Liver (tissue), 9 donors: ENCODE measurements around the gene CRTC2. TPM values are rescaled to one million over a fixed set of nuclear protein-coding genes. Genes with fewer than 3 reads are reported as not detected.

Experiments
- DNase-seq: peaks from one replicate; pipeline ENCODE4 v3.0.0-alpha.2; 2017; ENCODE audit warnings: low spot score
- H3K27ac ChIP-seq, 2 donors: one replicate each; pipeline ENCODE4 v1.7.0; 2013; ENCODE audit warnings: inconsistent platforms in 2 of 2, low read length in 2 of 2, control low read depth in 1 of 2, low read depth in 1 of 2, mild to moderate bottlenecking in 1 of 2
- H3K27me3 ChIP-seq, 4 donors: one replicate each; pipeline versions ENCODE4 v1.6.1 to v1.7.0; 2013; ENCODE audit warnings: low read length in 3 of 4, inconsistent platforms in 1 of 4, mild to moderate bottlenecking in 1 of 4, moderate library complexity in 1 of 4; ENCODE audit not compliant: control insufficient read depth in 4 of 4, insufficient read depth in 4 of 4
- H3K36me3 ChIP-seq, 4 donors: one replicate each; pipeline versions ENCODE4 v1.6.1 to v1.7.0; 2013; ENCODE audit warnings: low read length in 3 of 4, mild to moderate bottlenecking in 3 of 4, low read depth in 1 of 4, moderate library complexity in 1 of 4; ENCODE audit not compliant: control insufficient read depth in 4 of 4, insufficient read depth in 3 of 4
- H3K4me1 ChIP-seq, 4 donors: one replicate each; pipeline versions ENCODE4 v1.6.1 to v1.7.0; 2013; ENCODE audit warnings: low read length in 3 of 4, mild to moderate bottlenecking in 3 of 4, moderate library complexity in 1 of 4; ENCODE audit not compliant: control insufficient read depth in 4 of 4, insufficient read depth in 4 of 4
- H3K4me3 ChIP-seq, 3 donors: one replicate each; pipeline versions ENCODE4 v1.6.1 to v1.7.0; 2013; ENCODE audit warnings: low read length in 3 of 3, control low read depth in 1 of 3, low read depth in 1 of 3, mild to moderate bottlenecking in 1 of 3
- H3K9ac ChIP-seq, 2 donors: one replicate each; pipeline ENCODE4 v1.7.0; 2013; ENCODE audit warnings: low read length in 2 of 2, mild to moderate bottlenecking in 2 of 2, moderate library complexity in 2 of 2, control low read depth in 1 of 2, low read depth in 1 of 2
- H3K9me3 ChIP-seq, 4 donors: one replicate each; pipeline versions ENCODE4 v1.6.1 to v1.7.0; 2013; ENCODE audit warnings: low read length in 3 of 4; ENCODE audit not compliant: control insufficient read depth in 4 of 4
- ATF3 ChIP-seq: IDR thresholded peaks from 2 replicates; pipeline ENCODE4 v1.6.1; 2016; ENCODE audit warnings: antibody characterized with exemption
- CTCF ChIP-seq: fragments of 150-350 bp; IDR thresholded peaks from 2 replicates; pipeline ENCODE4 v1.5.1; 2017; ENCODE audit warnings: improper control_type of control experiment, low read depth, low read length; ENCODE audit not compliant: missing input control
- EGR1 ChIP-seq, 2 donors: IDR thresholded peaks; 2 replicates each; pipeline ENCODE4 v1.6.1; 2016 to 2018; ENCODE audit warnings: antibody characterized with exemption in 2 of 2, low read depth in 2 of 2
- FOXA1 ChIP-seq: IDR thresholded peaks from 2 replicates; pipeline ENCODE4 v1.6.1; 2016; ENCODE audit warnings: antibody characterized with exemption
- FOXA2 ChIP-seq: IDR thresholded peaks from 2 replicates; pipeline ENCODE4 v1.6.1; 2016; ENCODE audit warnings: antibody characterized with exemption
- GABPA ChIP-seq, 2 donors: IDR thresholded peaks in 1 of 2; conservative IDR thresholded peaks in 1 of 2; 2 replicates each; pipeline ENCODE4 v1.6.1; 2016; ENCODE audit warnings: antibody characterized with exemption in 2 of 2, mild to moderate bottlenecking in 1 of 2, moderate library complexity in 1 of 2
- HNF4A ChIP-seq, 2 donors: conservative IDR thresholded peaks; 2 replicates each; pipeline ENCODE4 v1.6.1; 2016; ENCODE audit warnings: antibody characterized with exemption in 2 of 2, mild to moderate bottlenecking in 2 of 2
- HNF4G ChIP-seq: IDR thresholded peaks from 2 replicates; pipeline ENCODE4 v1.6.1; 2016; ENCODE audit warnings: antibody characterized with exemption
- JUND ChIP-seq, 2 donors: IDR thresholded peaks; 2 replicates each; pipeline ENCODE4 v1.6.1; 2016; ENCODE audit warnings: antibody characterized with exemption in 2 of 2
- MAX ChIP-seq: IDR thresholded peaks from 2 replicates; pipeline ENCODE4 v1.6.1; 2016; ENCODE audit warnings: antibody characterized with exemption
- NR2F2 ChIP-seq: IDR thresholded peaks from 2 replicates; pipeline ENCODE4 v1.6.1; 2016; ENCODE audit warnings: antibody characterized with exemption
- RAD21 ChIP-seq, 2 donors: IDR thresholded peaks; 2 replicates each; pipeline ENCODE4 v1.6.1; 2016; ENCODE audit warnings: antibody characterized with exemption in 2 of 2, mild to moderate bottlenecking in 2 of 2
- REST ChIP-seq: IDR thresholded peaks from 2 replicates; pipeline ENCODE4 v1.6.1; 2016; ENCODE audit warnings: antibody characterized with exemption, mild to moderate bottlenecking
- RXRA ChIP-seq, 2 donors: IDR thresholded peaks; 2 replicates each; pipeline ENCODE4 v1.6.1; 2017 to 2018; ENCODE audit warnings: antibody characterized with exemption in 2 of 2, mild to moderate bottlenecking in 1 of 2
- SP1 ChIP-seq: IDR thresholded peaks from 2 replicates; pipeline ENCODE4 v1.6.1; 2018; ENCODE audit warnings: antibody characterized with exemption, mild to moderate bottlenecking
- TAF1 ChIP-seq: conservative IDR thresholded peaks from 2 replicates; pipeline ENCODE4 v1.6.1; 2016; ENCODE audit warnings: antibody characterized with exemption, mild to moderate bottlenecking
- YY1 ChIP-seq: IDR thresholded peaks from 2 replicates; pipeline ENCODE4 v1.6.1; 2016; ENCODE audit warnings: antibody characterized with exemption, mild to moderate bottlenecking
- ZBTB33 ChIP-seq: IDR thresholded peaks from 2 replicates; pipeline ENCODE4 v1.6.1; 2016; ENCODE audit warnings: antibody characterized with exemption
- WGBS: extraction: QIAGEN DNeasy Blood & Tissue Kit; methylation state at CpG from one replicate; pipeline ENCODE4 v1.1.7; 2013; 5-methylcytosine and 5-hydroxymethylcytosine counted together
- polyA plus RNA-seq, 2 donors: library from polyadenylated mRNA; stranded (reverse) in 1 of 2; unstranded in 1 of 2; fragments of 200-250 nt in 1 of 2; fragments of >200 nt in 1 of 2; fragmentation: Nextera tagmentation in 1 of 2; extraction: Ambion mirVana in 1 of 2; gene quantifications; one replicate each; pipeline versions ENCODE4 v1.2.1 to v1.2.3, GENCODE V29; 2013 to 2015
- total RNA-seq, 2 donors: library from RNA; depleted of rRNA; stranded (reverse); fragments of >200 nt; gene quantifications; one replicate each; pipeline ENCODE4 v1.2.3, GENCODE V29; 2014
- donor health status: healthy.
- donor health status: healthy.
- donor health status: healthy.
- donor health status: healthy.
- donor health status: healthy.

The CRTC2 gene
- total RNA-seq (1 to 10 TPM; 4.9 to 5.5 TPM), polyA plus RNA-seq (10 to 100 TPM; 11.0 to 14.9 TPM)

- no peaks in the 10 kb centered on the region for H3K27me3 ChIP-seq
- peak within 1 kb of the TSS; percentile 91 to 94 for H3K27ac ChIP-seq
- H3K4me3 ChIP-seq: peak within 1 kb of the TSS; percentile 68 to 99 (median 89)
- H3K9me3 ChIP-seq: no peaks in the 10 kb centered on the region
- peak; percentile 98 for DNase-seq
- peaks cover 12 to 67% (median 54%) of the 10 kb centered on the region in 4 donors for H3K4me1 ChIP-seq
- peak within 1 kb of the TSS; percentile 73 to 89 for H3K9ac ChIP-seq
- peaks cover 0 to 8% (median 1%) of the 10 kb centered on the region in 4 donors for H3K36me3 ChIP-seq
- under 1% methylated on average over 74 of the region's 75 CpGs for WGBS
- TF ChIP-seq NR2F2 (peak; percentile 72), HNF4A (conservative IDR thresholded peaks at IDR 0.05) (peak; percentile 9 to 10), TAF1 (no peak), REST (peak; percentile 40), EGR1 (IDR thresholded peaks at IDR 0.05; ENCODE audit: low read depth in 2 of 2) (peak in 1 of 2 donors; percentile 45), GABPA (IDR thresholded peaks at IDR 0.05 in 1 of 2, conservative IDR thresholded peaks at IDR 0.05 in 1 of 2) (peak; percentile 67 to 90), ZBTB33 (no peak), RXRA (IDR thresholded peaks at IDR 0.05) (peak in 1 of 2 donors; percentile 55), CTCF (no peak), FOXA1 (peak; percentile 16), JUND (IDR thresholded peaks at IDR 0.05) (peak in 1 of 2 donors; percentile 26), ATF3 (no peak), HNF4G (no peak), YY1 (peak; percentile 74), MAX (peak; percentile 64), FOXA2 (peak; percentile 5), RAD21 (IDR thresholded peaks at IDR 0.05) (no peak), SP1 (peak; percentile 69)
These were observed at the start of gene CRTC2 for GRCh38 chr1:153958111-153958960. Gene CRTC2, minus strand, starts transcription at chr1:153958612. Its CDS starts 115 bp downstream, at chr1:153958497.
